Measurements from ENCODE around the gene SLC35B1. TPM values are rescaled to one million over a fixed set of nuclear protein-coding genes. Genes with fewer than 3 reads are reported as not detected.

Gene SLC35B1
- total and polyA plus RNA-seq, 10 of the 15 experiments (the other 5 are each of a cell fraction or from before 2014, with no cell fraction given) = 40.0 to 113 (median 51.6) TPM

GRCh38 chr17:49681106-49681979 lies 26.4 kb downstream of the SLC35B1 start (continued):
- TF ChIP-seq TARDBP (IDR thresholded peaks at IDR 0.05; ENCODE audit: borderline replicate concordance) (no peak), JUND (IDR thresholded peaks at IDR 0.05; ENCODE audit: low read depth, low read length) (no peak), SRF (IDR thresholded peaks at IDR 0.05; ENCODE audit: low read depth in 2 of 2, low read length in 2 of 2) (no peak), YBX1 (IDR thresholded peaks at IDR 0.05) (no peak), SP1 (IDR thresholded peaks at IDR 0.05; ENCODE audit: low read depth, low read length) (no peak)
- TF ChIP-seq, protein P1, sequence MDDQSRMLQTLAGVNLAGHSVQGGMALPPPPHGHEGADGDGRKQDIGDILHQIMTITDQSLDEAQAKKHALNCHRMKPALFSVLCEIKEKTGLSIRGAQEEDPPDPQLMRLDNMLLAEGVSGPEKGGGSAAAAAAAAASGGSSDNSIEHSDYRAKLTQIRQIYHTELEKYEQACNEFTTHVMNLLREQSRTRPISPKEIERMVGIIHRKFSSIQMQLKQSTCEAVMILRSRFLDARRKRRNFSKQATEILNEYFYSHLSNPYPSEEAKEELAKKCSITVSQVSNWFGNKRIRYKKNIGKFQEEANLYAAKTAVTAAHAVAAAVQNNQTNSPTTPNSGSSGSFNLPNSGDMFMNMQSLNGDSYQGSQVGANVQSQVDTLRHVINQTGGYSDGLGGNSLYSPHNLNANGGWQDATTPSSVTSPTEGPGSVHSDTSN (IDR thresholded peaks at IDR 0.05; ENCODE audit: insufficient replicate concordance, low read depth, low read length) = no peak
- TF ChIP-seq, protein P2, sequence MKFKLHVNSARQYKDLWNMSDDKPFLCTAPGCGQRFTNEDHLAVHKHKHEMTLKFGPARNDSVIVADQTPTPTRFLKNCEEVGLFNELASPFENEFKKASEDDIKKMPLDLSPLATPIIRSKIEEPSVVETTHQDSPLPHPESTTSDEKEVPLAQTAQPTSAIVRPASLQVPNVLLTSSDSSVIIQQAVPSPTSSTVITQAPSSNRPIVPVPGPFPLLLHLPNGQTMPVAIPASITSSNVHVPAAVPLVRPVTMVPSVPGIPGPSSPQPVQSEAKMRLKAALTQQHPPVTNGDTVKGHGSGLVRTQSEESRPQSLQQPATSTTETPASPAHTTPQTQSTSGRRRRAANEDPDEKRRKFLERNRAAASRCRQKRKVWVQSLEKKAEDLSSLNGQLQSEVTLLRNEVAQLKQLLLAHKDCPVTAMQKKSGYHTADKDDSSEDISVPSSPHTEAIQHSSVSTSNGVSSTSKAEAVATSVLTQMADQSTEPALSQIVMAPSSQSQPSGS (IDR thresholded peaks at IDR 0.05; ENCODE audit: low read length) = no peak

DNA sequence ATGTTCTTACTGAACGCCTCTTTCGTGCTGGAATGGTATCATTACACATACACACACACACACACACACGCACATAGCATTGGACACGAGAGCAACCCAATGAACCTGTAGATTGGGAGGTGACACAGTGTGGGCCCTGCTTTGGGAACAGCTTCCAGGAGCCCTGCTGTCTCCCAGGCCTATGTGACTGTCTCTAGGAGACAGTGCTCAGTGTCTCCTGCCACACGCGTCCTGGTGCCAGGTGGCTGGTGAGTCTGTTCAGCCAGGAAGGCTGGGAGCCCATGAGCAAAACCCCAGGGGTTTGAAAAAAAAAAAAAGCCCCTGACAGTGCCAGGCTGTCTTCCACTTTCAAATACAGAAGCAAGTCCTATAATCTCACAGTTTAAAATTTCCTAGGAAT lies 27.4 kb downstream of the SLC35B1 start:
- peaks cover 4% of the 10 kb centered on the region; the same call in 1 of the 2 replicates for H3K4me1 ChIP-seq (ENCODE audit: control insufficient read depth, insufficient read depth, low read length)
- H3K79me2 ChIP-seq (ENCODE audit: control insufficient read depth, insufficient read depth, low read length) = peaks cover 18% of the 10 kb centered on the region
- H3K4me3 ChIP-seq = no peak overlapping the region
- in situ Hi-C loops (cut with MboI) (no loop called here), intact Hi-C loops (cut with micrococcal nuclease; ENCODE audit: unreplicated experiment) (no loop called here)
- no TSS peak for BruUV-seq (replicated peaks)
- SMC1A ChIA-PET (ENCODE audit: uncharacterized antibody, unreplicated experiment) = no interaction called here
- DNase-seq (ENCODE audit: low read depth, low spot score) = no peak
- 40% methylated on average over 6 of the region's 6 CpGs for WGBS (ENCODE audit: insufficient coverage, insufficient replicate concordance, low lambda C conversion rate, missing lambda C conversion rate)
- no peak for FAIRE-seq
- H3K9ac ChIP-seq (ENCODE audit: control insufficient read depth, insufficient read depth, low read length) = no peak overlapping the region
- ATAC-seq = no peak
- no peak overlapping the region for H3K4me2 ChIP-seq (ENCODE audit: control insufficient read depth, insufficient read depth)
- H2AFZ ChIP-seq (ENCODE audit: control insufficient read depth, low read depth, low read length) = no peak overlapping the region
- H3K9me3 ChIP-seq (replicated peaks; ENCODE audit: control insufficient read depth, insufficient read depth, low read length) = no peaks in the 10 kb centered on the region
- H3K27me3 ChIP-seq (replicated peaks in 1 of 2; ENCODE audit: control insufficient read depth in 2 of 2, insufficient read depth in 2 of 2, low read length in 1 of 2) = no peaks in the 10 kb centered on the region; a peak in 1 of 4 replicates
- RAD21 ChIA-PET (ENCODE audit: unreplicated experiment) = interaction anchor here (1.2 kb wide), 1 partner anchor 110 kb away, joined by 4 read pairs; no protein-coding TSS in a partner anchor
- peaks cover 3% of the 10 kb centered on the region; the same call in 1 of the 2 replicates for H4K20me1 ChIP-seq (ENCODE audit: control insufficient read depth, insufficient read depth)
- H3K36me3 ChIP-seq (ENCODE audit: control insufficient read depth in 2 of 2, insufficient read depth in 2 of 2, low read length in 1 of 2) = no peaks in the 10 kb centered on the region
- CTCF ChIA-PET = interaction anchor here (1.0 to 2.4 kb wide), 5 partner anchors 9 to 111 kb away, joined by 4 to 13 read pairs (median 7); no protein-coding TSS in a partner anchor
- no peak overlapping the region for H3K27ac ChIP-seq (ENCODE audit: control insufficient read depth, insufficient read depth)
- POLR2A ChIA-PET = interaction anchor here (0.7 kb wide), 1 partner anchor 93 kb away, joined by 3 read pairs; no protein-coding TSS in a partner anchor
- TF ChIP-seq ZNF274 (IDR thresholded peaks at IDR 0.05; ENCODE audit: insufficient read depth, insufficient read length) (no peak), CBFB (IDR thresholded peaks at IDR 0.05; ENCODE audit: low read depth) (no peak), IKZF2 (IDR thresholded peaks at IDR 0.05) (no peak), ZNF384 (IDR thresholded peaks at IDR 0.05; ENCODE audit: borderline replicate concordance, low read depth, low read length) (no peak), CBX3 (IDR thresholded peaks at IDR 0.05; ENCODE audit: borderline replicate concordance, low read depth) (no peak), KLF5 (IDR thresholded peaks at IDR 0.05; ENCODE audit: partially characterized antibody) (no peak), RELA (IDR thresholded peaks at IDR 0.05; ENCODE audit: borderline replicate concordance, partially characterized antibody) (no peak), HSF1 (IDR thresholded peaks at IDR 0.05; ENCODE audit: low read depth, low read length) (no peak)
- TF ChIP-seq, protein P3, sequence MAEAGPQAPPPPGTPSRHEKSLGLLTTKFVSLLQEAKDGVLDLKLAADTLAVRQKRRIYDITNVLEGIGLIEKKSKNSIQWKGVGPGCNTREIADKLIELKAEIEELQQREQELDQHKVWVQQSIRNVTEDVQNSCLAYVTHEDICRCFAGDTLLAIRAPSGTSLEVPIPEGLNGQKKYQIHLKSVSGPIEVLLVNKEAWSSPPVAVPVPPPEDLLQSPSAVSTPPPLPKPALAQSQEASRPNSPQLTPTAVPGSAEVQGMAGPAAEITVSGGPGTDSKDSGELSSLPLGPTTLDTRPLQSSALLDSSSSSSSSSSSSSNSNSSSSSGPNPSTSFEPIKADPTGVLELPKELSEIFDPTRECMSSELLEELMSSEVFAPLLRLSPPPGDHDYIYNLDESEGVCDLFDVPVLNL (IDR thresholded peaks at IDR 0.05; ENCODE audit: low read depth, low read length) = no peak
